VCaP (cell line): ENCODE measurements around the gene CASQ2.

Experiments
- H3K27ac ChIP-seq: fragments of 450-650 bp; 2 replicates; pipeline ENCODE4 v1.5.1; 2017
- CTCF ChIP-seq: fragments of 450-650 bp; conservative IDR thresholded peaks from 2 replicates; pipeline ENCODE4 v1.5.1; 2017; ENCODE audit warnings: mild to moderate bottlenecking, moderate library complexity

CASQ2 gene

GRCh38 chr1:115692224-115692623 lies 76.3 kb downstream of the CASQ2 start:
- no peak for TF ChIP-seq CTCF
- no peak overlapping the region for H3K27ac ChIP-seq

DNA sequence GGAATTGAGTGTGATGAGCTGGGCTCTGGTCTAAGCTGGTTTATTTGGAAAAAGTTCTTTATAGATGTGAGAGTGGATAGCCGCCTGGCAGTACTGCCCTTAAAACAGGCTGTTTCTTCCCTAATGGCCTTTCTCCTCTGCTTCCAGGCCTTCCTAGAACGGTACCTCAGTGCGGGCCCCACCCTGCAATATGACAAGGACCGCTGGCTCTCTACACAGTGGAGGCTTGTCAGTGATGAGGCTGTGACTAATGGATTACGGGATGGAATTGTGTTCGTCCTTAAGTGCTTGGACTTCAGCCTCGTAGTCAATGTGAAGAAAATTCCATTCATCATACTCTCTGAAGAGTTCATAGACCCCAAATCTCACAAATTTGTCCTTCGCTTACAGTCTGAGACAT lies 77.5 kb downstream of the CASQ2 start:
- TF ChIP-seq CTCF, result no peak
- H3K27ac ChIP-seq, result no peak overlapping the region

GRCh38 chr1:115687744-115688143 lies 80.8 kb downstream of the CASQ2 start:
- no peak overlapping the region for H3K27ac ChIP-seq
- TF ChIP-seq CTCF, result no peak

GRCh38 chr1:115685029-115685705 lies 83.3 kb downstream of the CASQ2 start:
- no peak overlapping the region for H3K27ac ChIP-seq
- TF ChIP-seq CTCF, result no peak

DNA sequence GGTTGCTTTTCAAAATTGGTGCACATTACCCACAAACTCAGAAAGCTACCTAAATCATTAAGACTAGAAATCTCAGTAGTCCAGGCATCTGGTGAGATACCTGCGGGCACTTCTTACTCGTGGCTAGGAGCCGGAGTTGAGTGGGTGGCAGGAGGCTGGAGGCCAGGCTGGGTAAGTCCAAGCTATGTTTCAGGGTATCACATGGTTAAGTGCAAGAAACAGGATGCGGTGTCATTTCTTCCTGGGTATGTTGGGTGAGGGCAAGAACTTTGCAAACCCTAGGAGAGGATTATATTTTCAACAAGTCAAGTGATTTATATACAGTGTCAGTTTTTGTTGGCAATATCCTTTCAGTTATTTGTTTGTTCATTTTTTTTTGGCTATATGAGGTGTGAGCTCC lies 85.7 kb downstream of the CASQ2 start:
- no peak for TF ChIP-seq CTCF
- H3K27ac ChIP-seq, result no peak overlapping the region

- no peak for TF ChIP-seq CTCF
- H3K27ac ChIP-seq, result no peak overlapping the region
Measured at GRCh38 chr1:115680730-115681111, 87.8 kb downstream of the CASQ2 start.

- no peak overlapping the region for H3K27ac ChIP-seq
- TF ChIP-seq CTCF, result no peak
Measured at GRCh38 chr1:115679141-115679611, 89.3 kb downstream of the CASQ2 start.
